Panc1 (cell line): ENCODE results near the gene DNAJC16.

ENCODE experiments used
- CTCF ChIP-seq: fragments of 450-650 bp; IDR thresholded peaks from 2 replicates; pipeline ENCODE4 v1.5.1; 2017; ENCODE audit warnings: mild to moderate bottlenecking
- POLR2AphosphoS5 ChIP-seq: IDR thresholded peaks from 2 replicates; pipeline ENCODE4 v1.6.1; 2012; ENCODE audit warnings: mild to moderate bottlenecking, low read depth, low read length, moderate library complexity
- REST ChIP-seq, 2 experiments: IDR thresholded peaks; 2 replicates each; pipeline ENCODE4 v1.6.1; 2011 to 2012; ENCODE audit warnings: low read depth in 2 of 2, control low read depth in 1 of 2, low read length in 1 of 2, mild to moderate bottlenecking in 1 of 2, moderate library complexity in 1 of 2; ENCODE audit not compliant: insufficient read depth in 1 of 2
- TCF7L2 ChIP-seq: IDR thresholded peaks from 2 replicates; pipeline ENCODE4 v1.6.1; 2011; ENCODE audit warnings: mild to moderate bottlenecking, low read depth, low read length, inconsistent platforms

- no peak for TF ChIP-seq POLR2AphosphoS5
- no peak for TF ChIP-seq CTCF
- no peak for TF ChIP-seq REST (IDR thresholded peaks at IDR 0.05; ENCODE audit: insufficient read depth in 1 of 2, low read depth in 2 of 2, low read length in 1 of 2)
- no peak for TF ChIP-seq TCF7L2
Observed at GRCh38 chr1:15476927-15477326, 49.7 kb upstream of the DNAJC16 start.
